ENCODE data around the gene LRMDA.

DNA sequence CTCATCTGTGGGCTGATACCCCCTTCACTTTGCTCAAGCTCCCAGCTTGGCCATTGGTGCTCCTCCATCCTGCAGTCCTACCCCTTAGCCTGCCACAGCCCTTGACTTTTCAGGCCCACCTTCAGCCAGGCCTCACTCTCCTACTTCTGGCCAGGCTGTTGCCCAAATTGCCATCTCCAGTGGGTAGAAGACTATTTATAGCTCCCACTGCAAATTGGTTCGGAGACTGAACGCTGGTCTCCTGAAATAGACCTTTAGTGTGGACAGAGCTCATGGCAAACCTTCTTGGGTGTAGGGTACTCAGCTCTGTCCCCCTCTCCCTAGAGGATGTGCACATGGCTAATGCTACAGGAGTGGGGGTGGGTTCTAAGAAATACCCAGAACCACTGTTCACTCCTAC lies 697.8 kb downstream of the LRMDA start:
- no peak for TF ChIP-seq POLR2A (IDR thresholded peaks at IDR 0.05)
- TF ChIP-seq, protein P1, sequence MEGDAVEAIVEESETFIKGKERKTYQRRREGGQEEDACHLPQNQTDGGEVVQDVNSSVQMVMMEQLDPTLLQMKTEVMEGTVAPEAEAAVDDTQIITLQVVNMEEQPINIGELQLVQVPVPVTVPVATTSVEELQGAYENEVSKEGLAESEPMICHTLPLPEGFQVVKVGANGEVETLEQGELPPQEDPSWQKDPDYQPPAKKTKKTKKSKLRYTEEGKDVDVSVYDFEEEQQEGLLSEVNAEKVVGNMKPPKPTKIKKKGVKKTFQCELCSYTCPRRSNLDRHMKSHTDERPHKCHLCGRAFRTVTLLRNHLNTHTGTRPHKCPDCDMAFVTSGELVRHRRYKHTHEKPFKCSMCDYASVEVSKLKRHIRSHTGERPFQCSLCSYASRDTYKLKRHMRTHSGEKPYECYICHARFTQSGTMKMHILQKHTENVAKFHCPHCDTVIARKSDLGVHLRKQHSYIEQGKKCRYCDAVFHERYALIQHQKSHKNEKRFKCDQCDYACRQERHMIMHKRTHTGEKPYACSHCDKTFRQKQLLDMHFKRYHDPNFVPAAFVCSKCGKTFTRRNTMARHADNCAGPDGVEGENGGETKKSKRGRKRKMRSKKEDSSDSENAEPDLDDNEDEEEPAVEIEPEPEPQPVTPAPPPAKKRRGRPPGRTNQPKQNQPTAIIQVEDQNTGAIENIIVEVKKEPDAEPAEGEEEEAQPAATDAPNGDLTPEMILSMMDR (IDR thresholded peaks at IDR 0.05) = no peak
